Measurements from ENCODE around the gene PDE7B.

DNA sequence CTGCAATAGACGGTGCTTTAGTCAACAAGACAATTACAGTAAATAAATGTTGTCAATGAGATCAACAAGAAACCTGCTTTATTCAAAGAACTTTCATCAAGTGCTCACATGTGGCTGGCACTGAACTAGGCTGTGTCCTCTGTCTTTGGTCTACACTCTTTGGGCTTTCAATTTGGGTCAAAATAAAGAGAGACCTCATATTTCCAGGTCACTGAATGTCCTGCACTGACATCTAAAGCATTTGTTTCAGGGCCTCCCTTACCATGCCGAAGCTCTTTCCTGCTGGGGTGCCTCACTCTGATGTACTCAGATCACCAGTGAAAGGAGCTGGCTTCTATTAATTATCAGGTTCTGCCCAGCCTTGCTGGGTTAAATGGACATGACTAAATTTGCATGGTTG lies 32.0 kb downstream of the PDE7B start:
- TF ChIP-seq CTCF (IDR thresholded peaks at IDR 0.05; ENCODE audit: low read length): no peak
- no peak for TF ChIP-seq EZH2 (optimal IDR thresholded peaks at IDR 0.05; ENCODE audit: low read depth, low read length)

Measured in MM.1S (cell line).